Stimulated activated CD4-positive, alpha-beta T cell treated with anti-CD3 and anti-CD28 coated beads, Interleukin-15, amount 100 ng/mL, for 24 hours (primary cell): Measurements from ENCODE around the gene FBRSL1.
"Not testable (repeated sequence)": the region's sequence is repeated elsewhere in the genome, so short reads cannot be mapped to it uniquely, and the experiment has no call there.

Source experiments
- DNase-seq: peaks from one replicate; pipeline ENCODE4 v3.0.0-alpha.2; 2020

FBRSL1 gene

DNA sequence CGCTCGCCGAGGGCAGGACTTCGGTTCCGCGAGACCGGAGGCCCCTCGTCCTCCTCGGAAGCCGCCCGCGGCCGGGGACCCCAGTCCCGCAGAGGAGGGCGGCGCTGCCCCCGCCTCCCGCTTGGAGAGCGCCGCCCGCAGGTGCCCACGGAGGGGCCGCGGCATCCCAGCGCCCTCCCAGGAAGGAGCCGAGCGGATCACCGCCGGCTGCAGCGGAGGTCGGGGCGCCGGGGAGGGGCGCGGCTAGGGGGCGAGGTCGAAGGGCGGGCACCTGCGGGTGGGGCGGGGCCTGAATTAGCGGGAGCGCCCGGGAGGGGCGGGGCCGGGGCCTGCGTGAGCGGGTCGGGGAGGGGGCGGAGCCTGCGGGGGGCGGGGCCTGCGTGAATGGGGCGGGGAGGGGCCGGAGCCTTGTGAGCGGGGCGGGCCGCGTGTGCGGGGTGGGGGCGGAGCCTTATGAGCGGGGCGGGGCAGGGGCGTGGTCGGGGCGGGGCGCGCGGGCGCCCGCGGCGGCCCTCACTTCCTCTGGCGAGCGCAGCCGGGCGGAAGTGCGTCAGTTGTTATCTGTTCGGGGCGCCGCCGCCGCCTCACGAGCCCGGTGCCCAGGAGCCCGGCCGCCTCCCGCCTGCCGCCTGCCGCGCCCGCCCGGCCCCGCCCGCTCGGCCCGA, at the start of gene FBRSL1:
Gene FBRSL1, plus strand, starts transcription at position 550 of the 665 bp plus-strand sequence.
- peak; percentile 93 for DNase-seq

DNA sequence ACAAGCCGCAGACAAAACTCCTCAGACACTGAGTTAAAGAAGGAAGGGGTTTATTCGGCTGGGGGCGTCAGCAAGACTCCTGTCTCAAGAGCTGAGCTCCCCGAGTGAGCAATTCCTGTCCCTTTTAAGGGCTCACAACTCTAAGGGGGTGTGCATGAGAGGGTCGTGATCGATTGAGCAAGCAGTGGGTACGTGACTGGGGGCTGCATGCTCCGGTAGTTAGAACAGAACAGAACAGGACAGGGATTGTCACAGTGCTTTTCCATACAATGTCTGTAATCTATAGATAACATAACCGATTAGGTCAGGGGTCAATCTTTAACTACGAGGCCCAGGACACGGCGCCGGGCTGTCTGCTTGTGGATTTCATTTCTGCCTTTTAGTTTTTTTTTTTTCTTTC, 49.5 kb upstream of the FBRSL1 start:
- DNase-seq = not testable (repeated sequence)

DNA sequence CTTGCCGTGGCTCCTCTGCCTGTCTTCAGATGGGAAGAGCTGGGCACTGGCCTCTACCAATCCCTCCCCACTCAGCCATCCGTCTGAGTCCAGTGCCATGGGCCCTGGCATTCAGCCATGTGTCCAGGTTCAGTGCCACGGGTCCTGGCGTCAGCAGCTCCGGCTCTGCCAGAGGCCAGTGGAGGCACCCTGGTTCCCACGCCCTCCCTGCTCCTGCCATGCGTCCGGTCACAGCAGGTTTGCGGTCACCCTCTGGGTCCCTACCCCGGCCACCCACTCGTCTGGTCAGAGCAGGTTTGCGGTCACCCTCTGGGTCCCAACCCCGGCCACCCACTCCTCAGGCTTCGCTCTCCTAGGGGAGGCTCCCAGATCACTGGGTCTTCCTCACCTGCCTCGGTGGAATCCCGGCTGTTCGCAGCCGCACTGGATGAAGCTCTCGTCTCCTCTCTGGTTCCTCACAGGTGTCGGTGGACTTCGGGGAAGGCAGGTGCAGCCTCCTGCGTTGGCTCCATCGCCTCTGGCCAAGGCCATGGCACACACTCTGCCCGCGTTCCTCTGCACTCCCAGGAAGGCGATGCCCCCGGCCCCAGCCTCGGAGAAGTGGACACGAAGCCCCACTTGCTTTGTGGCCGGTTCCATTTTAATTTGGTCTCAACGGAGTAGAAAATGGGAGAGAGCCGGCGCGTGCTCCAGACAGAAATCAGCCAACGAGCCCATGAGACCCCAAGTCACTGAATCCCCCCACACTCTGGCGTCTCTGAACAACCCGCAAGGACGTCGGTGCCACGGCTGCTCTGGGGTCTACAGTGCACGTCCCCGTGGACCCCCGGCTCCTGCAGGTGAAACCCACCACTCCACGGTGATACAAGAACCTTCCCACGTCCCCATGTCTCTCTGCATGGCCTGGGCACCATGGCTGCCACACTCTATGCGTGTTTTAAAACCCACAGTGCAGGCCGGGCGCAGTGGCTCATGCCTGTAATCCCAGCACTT, 47.8 kb upstream of the FBRSL1 start:
- DNase-seq = no peak

DNA sequence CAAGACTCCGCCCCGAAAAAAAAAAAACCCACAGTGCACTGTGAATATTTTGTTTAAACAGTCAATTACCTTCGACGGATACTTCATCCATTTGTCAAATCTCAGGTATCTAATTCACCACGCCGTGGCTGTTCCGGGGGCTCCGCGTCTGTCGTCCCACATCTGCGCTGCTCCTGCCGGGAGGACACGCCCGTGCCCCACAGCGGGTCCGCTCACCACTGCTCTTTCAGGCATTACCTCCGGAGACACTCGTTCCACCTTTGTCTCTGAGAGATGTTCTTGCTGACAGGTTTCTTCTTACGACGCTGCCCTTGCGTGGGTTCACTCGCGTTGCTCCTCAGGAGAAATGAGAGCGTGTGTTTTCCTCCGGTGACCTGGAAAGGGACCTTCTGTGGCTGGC, 46.9 kb upstream of the FBRSL1 start:
- DNase-seq = no peak

DNA sequence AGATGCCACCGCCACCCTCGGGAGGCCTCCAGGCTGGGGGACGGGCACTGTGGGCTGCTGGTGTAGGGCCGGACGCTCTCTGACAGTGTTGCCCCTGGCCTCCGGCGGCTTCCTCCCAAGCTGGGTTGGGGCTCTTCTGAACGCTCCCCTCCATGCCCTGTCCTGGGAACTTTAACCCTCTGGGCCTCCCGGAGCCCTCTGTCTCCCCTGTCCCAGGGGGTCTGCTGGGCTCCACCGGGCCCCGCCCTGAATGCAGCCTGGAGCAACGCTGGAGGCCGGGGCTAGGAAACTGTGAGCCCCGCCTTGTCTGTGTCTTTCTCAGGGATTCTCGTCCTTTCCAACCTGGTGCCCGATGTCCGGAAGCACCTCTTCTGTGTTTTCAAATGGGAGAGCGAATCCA, 45.7 kb upstream of the FBRSL1 start:
- no peak for DNase-seq

DNA sequence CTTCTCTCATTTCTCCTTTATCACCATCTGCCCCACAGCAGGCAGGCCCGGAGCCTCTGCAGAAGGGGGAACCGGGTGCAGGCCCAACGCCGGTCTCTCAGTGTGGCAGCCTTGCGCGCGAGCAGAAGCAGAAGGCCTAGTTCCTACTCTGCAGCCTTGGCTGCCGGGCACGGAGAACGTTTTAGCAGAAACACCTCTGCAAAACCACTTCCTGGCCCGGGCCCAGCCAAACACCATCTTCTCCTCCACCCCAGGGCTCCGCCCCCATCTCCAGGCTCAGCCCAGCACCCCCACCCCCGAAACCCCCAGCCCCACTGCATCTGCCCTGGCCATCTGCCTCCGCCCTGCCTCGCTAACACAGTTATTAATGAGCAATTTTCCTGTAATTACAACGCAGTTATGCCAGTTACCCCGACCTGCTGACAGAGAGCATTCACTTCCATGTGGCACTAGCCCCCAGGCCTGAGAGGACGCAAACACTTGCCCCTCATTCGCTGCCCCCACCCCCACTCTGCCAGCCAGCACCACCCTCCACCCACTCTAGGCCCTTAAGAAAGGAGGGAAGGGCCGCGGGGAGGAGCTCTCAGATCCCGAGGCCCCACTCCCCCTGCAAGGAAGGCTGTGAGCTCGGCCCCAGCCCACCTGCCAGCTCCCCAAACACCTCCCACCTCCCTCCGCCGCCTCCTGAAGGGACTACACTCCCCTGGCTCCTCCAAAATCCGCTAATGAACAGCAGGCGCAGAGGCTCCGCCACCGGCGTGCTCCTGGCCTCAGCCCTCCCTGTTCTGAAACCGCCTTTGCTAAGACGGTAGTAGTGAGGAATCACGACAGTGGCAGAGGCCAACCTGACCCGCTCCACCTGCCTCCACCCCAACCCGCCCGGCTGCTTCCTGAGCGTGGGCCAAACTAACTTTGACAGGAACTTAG, 44.7 kb upstream of the FBRSL1 start:
- DNase-seq = peak; percentile 90

DNA sequence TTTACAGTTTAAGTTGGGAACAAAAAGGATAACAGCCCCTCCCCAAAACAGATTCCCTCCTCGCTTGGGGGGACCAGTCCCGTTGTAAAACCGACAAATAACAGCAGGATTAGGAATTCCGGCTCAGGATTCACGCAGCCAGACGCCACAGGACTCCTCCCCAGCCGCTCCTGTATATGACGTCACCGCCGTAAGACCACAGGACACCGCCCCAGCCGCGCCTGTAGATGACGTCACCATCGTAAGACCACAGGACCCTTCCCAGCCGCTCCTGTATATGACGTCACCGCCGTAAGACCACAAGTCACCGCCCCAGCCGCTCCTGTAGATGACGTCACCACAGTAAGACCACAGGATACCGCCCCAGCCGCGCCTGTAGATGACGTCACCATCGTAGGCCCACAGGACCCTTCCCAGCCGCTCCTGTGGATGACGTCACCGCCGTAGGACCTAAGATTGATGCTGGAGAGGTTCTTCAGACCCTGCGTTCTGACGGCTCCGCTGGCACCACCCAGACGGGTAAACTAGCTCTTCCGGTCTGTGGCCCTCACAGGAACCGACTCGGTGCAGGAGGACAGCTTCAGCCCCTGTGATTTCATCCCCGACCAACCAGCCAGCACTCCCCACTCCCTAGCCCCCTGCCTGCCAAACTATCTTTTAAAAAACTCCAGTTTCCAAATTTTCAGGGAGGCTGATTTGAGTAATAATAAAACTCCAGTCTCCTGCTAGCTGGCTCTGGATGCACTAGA, 43.9 kb upstream of the FBRSL1 start:
- peak; percentile 61 for DNase-seq

DNA sequence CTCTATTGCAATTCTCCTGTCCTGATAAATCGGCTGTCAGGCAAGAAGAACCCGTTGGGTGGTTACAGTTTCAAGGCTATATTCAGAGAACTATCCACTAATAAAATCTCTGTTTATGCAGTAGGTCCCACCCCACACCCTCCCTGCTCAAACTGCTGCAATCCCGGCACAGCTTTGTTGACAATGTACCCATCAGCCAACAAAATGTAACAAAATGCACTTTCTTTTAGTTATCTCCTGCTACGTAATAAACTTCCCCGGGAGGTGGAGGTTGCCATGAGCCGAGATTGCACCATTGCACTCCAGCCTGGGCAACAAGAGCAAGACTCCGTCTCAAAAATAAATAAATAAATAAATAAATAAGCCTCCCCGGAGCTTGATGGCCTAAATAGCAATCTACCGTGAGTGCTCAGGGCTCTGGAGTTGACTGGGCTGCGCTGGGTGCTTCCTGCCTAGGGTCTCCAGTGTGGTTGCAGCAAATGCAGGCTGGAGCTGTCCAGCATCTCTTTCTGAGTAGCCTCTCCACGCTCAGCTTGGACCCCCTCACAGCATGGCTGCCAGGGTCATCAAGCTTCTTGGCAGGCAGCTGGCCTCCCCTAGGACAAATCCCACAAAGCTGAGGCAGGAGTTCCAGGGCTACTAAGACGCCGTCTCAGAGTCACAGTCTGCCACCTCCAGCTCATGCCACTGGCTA, 43.2 kb upstream of the FBRSL1 start:
- DNase-seq = no peak

DNA sequence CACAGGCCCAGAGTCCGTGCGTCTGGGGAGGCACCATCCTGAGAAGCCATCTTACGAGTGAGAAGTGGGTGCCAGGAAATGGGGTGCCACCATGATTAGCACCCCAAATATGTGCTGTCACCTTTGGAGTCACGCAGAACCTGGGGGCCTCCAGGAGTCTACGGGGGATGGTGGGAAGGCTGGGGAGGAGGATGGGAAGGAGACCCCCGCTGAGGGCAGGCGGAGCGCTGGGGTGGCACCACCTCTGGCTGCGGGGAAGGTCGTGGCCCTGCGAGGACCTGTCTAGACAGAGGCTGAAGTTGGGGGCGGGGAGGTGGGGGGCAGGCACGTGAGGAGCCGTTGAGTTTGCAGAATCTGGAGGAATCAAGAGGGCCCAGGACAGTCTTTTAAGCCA, 42.6 kb upstream of the FBRSL1 start:
- DNase-seq = no peak

DNA sequence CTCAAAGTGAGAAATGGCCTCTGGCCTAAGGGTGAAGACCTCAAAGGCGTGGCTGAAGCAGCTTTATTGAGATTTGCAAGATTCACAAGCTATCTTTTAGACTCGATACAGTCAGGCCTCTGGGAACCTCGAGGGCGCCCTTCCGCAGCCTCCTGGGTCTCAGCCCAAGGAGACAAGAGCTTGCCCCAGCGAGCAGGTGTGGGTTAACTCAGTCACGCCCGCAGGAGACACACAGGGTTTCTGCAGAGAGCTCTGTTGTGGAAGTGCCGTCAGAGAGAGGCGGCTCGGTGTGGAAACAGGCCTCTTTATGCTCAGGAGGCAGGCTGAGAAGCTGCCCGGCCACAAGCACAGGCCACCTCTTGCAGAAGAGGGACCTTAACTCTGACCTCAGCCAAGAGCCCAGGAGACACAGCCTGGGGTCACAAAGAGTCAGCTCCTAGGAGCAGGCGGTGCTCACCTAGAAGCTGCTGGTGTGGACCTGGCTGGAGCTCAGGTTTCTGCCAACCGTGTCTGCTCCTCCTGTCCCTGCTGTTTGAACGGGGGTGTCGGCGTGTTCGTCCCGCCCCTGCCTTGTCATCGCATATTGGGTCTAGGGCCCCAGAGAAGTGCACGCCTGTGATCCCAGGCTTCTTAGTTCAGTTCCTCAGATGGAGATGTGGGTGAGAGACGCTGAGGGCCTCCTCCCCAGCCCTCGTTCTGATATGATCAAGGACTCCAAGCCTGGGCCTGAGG, 42.1 kb upstream of the FBRSL1 start:
- no peak for DNase-seq

DNA sequence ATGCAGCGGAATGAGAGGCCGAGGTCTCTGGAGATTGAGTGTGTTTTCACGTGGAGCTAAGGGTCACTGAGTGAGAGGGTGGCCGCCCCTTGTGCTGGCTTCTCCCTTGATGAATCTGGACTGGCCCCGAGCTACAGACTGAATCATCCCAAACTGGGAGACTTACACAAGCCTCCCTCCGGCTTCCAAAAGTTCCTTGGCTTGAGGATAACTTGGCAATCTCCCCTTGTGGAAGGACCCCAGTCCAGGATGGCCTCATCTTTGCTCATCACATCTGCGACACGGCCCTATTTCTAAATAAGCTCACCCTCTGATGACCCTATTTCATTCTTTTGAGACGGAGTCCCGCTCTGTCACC, 41.5 kb upstream of the FBRSL1 start:
- DNase-seq = no peak

DNA sequence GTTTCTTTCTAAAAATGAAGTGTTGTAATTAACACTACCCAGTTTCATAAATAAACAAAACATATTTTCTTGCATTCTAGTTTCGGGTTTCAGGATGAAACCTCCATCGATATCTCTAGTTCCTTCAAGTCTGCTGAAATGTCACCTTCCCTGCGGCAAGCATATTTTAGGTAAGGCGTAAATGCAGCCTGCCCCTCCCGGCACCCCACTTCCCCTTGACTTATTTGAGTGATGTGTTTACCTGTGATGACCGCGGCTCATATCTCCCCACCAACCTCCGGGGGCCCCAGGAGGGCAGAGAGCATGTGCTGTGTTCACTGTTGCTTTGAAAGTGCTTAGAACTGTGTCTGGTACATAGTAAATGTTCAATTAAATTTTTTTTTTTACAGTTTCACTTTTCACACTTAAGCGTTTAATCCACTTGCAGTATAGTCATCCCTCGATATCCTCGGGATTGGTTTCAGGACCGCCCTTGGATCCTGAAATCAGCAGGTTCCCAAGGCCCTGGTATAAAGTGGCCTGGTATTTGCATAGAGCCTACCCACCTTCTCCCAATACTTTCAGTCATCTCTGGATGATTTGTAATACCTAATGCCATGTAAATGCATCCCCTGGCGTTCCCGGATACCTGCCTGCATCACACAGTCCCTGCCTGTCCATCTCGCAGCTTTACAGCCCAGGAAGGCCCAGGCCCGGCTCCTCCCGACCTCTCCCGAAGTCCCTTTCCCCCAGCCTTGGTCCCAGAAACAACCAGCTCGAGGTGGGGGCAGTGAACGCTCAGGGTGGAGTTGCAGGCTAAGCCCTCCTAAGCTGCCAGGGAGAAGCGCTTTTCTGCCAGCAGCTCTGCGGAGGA, 40.2 kb upstream of the FBRSL1 start:
- no peak for DNase-seq

DNA sequence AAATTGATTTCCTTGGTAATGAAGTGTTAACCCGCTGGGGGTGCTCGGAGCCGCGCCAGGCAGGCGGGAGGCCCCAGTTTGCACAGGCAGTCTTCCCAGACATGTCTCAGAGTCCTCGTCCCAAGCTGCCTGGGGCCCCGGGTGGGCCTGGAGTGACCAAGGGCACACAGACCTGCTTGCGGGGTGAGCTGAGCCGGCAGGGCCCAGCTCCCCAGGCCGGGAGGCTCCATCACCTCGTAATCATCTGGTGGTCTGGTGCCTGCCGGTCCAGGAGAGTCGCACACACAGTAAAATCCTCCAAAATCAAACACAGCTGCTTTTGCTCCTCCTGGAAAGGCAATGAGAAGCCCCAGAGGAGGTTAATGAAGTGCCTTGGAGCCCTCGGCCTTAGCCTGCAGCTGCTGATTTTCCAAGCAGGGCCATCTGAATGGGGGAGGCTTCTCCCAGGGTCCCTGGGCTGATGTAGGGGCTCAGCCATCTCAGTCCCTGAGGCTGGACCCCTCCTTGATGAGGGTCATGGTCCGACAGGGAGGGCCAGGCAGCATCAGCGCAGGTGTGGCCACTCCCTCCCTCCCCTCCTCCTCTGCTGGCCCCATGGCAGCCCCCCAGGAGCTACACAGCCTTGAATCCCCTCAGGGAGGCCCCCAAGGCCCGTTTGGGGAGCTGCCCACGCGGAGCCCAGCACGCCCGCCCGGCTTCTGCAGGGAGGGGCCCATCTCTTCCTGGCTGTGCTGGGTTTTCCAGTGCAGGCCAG, 39.4 kb upstream of the FBRSL1 start:
- no peak for DNase-seq

DNA sequence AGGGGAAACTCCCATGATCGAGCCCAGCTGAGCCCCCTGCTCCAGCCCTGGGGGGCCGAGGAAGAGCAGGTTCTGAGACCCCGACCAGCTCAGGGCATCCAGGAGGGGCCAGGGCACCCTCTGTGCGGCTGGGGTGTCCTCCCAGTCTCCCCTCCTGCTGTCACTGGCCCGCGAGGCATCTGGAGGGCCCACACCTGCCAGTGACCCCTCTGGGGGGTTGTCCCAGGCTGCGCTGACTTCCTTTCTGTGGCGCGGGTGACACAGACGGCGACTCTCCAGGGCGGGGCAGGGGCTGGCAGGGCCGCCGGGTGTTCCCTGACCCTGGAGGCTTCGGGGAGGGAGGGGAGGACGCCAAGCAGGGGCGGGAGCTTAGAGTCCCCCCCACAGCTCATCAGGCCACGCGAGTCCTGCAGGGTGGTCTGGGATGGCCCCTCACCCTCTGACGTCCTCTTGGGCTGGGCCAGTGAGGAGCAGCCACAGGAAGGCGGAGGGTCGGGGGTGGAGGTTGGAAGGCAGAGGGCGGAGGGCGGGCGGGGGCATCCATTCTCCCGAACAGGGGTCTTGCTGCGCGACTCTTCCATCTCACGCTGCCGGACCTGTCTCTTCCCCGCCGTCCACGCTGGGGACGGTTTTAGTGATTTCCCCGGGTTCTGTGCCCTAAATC, 38.6 kb upstream of the FBRSL1 start:
- DNase-seq = no peak

DNA sequence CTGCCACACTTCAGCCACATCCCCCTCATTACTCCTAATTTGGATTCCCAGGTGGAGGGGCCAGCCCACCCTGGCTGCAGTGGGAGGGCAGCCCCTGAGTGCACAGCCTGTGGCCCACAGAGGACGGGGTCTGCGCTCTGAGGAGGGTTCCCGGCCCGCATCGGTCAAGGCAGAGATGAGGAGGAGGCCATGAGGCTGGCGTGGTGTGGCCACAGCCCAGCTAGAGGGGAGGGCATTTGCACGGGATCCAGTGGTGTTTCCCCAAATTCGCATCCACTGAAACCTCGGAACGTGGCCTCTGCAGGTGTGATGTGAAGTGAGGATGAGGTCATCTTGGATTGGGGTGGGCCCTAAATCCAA, 38.1 kb upstream of the FBRSL1 start:
- DNase-seq = no peak

DNA sequence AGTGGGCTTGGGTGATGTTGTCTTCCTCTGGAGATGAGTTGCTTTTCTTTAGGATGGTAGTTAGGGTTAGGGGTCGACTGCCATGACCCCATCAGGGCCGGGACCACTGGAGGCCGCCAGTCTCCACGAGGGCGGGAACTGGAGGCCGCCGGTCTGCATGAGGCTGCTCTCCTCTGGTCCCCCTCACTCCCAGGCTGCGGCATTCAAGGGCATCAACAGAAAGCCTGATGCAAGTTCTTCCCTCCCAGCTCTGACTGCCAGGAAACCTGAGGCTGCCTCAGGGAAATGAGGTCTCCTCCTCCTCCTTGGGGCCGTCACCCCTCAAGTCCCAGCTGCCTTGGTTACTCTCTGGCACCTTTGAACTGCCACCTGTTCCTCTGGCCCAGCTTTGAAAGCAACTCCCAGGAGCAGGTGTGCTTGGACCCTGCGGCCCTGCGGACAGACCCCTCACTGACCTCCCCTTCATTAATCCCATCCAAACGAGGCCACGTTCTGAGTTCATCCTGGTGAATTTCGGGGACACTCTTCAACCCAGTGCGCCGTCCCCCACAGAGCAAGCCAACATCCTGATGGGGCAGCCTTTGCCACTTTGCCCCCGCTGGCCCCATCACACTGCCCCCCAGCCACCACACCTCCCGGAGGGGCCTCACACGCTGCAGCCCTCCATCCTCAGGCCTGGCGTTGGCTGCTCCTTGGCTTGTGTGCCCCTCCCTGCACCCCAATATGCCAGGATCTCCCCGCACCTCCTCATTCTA, 37.2 kb upstream of the FBRSL1 start:
- DNase-seq = no peak

DNA sequence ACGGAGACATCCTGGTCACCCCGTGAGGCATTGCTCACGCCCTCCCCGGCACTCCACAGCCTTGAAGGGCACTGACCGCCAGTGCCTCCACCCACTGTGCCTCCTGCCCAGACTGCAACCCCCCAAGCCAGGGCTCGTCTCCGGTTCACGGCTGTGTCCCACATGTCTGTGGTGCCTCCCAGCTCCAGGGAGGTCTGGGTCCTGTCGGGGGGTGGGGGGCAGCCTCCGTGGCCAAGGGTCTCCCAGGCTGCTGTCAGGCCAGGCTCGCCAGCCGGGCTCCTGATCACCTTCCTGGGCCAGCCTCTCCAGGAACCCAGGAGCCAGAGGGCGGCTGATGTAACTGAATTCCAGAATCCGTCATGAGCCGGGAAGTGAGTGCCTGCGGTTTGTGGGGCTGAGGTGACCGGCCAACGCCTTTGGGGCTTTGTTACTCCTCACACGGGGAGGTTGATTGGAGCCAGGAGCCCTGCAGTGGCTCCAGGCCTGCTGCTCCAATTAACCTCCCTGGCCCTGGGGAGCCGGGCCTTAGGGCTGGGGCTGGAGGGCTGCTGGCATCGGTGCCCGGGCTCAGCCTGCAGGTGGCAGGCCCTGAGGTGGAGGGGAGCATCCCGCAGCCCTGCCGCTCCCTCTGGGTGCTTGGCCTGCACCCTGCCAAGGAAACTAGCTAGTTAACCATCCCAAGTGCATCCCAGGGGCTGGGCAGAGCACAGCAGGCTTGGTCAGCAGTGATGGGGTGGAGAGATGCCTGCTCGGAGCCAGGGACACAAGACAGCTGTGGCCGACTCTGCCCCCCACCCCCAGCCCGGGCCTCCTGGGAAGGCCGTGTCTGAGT, 36.4 kb upstream of the FBRSL1 start:
- DNase-seq = no peak
